Tibial nerve (tissue), 3 donors: ENCODE results near the gene ZNF562.

Experiments used
- CTCF ChIP-seq, 5 experiments: fragments of 200-600 bp in 3 of 5; fragments of 450-650 bp in 2 of 5; sonication (generic) in 3 of 5; IDR thresholded peaks; one replicate each; pipeline ENCODE4 v1.5.1; 2016 to 2019; ENCODE audit warnings: antibody characterized with exemption in 5 of 5, mild to moderate bottlenecking in 3 of 5, moderate library complexity in 2 of 5
- POLR2A ChIP-seq, 2 donors: fragments of 450-650 bp; IDR thresholded peaks; one replicate each; pipeline ENCODE4 v1.6.1; 2017; ENCODE audit warnings: antibody characterized with exemption in 2 of 2, mild to moderate bottlenecking in 2 of 2, moderate library complexity in 2 of 2

- TF ChIP-seq CTCF (IDR thresholded peaks at IDR 0.05) (no peak), POLR2A (IDR thresholded peaks at IDR 0.05) (no peak)
These were observed 7.0 kb downstream of the ZNF562 start for GRCh38 chr19:9667898-9668297.
